ENCODE data around the gene TRIM62.

Gene TRIM62

GRCh38 chr1:33118274-33118673 is 63.6 kb downstream of the TRIM62 start:
- H3K4me3 ChIP-seq (ENCODE audit: low read depth in 1 of 2, low read length in 2 of 2), result no peak overlapping the region
- no peaks in the 10 kb centered on the region for H3K79me2 ChIP-seq (ENCODE audit: insufficient read depth, low read length)
- no peaks in the 10 kb centered on the region for H4K20me1 ChIP-seq (ENCODE audit: insufficient read depth, low read length)
- H3K9me3 ChIP-seq (ENCODE audit: insufficient read depth, low read length, severe bottlenecking), result no peaks in the 10 kb centered on the region
- ATAC-seq (ENCODE audit: insufficient read depth, low read depth) (no peak), DNase-seq (no peak)
- no peak overlapping the region for H3K4me2 ChIP-seq (ENCODE audit: insufficient read depth, low read length)
- no peaks in the 10 kb centered on the region for H3K4me1 ChIP-seq (ENCODE audit: insufficient read depth, low read length)
- TF ChIP-seq CTCF (IDR thresholded peaks at IDR 0.05; ENCODE audit: borderline replicate concordance, extremely low read depth, low read length, poor library complexity, severe bottlenecking) (no peak), EZH2 (IDR thresholded peaks at IDR 0.05; ENCODE audit: borderline replicate concordance, low read depth, low read length, severe bottlenecking) (no peak)
- H3K27ac ChIP-seq (ENCODE audit: low read length), result no peak overlapping the region
- no peaks in the 10 kb centered on the region for H3K27me3 ChIP-seq (ENCODE audit: insufficient read depth, low read length, poor library complexity)
- no peaks in the 10 kb centered on the region for H3K36me3 ChIP-seq (ENCODE audit: insufficient read depth, low read length)
- no peak overlapping the region for H2AFZ ChIP-seq (ENCODE audit: low read depth, low read length)
- no peak overlapping the region for H3K9ac ChIP-seq (ENCODE audit: low read depth, low read length)

GRCh38 chr1:33117440-33118085 is 64.3 kb downstream of the TRIM62 start:
- no peak for TF ChIP-seq CTCF (IDR thresholded peaks at IDR 0.05; ENCODE audit: borderline replicate concordance, extremely low read depth, low read length, poor library complexity, severe bottlenecking)
- TF ChIP-seq EZH2 (IDR thresholded peaks at IDR 0.05; ENCODE audit: borderline replicate concordance, low read depth, low read length, severe bottlenecking), result no peak
- Histone ChIP-seq H3K4me3 (ENCODE audit: low read depth in 1 of 2, low read length in 2 of 2) (no peak overlapping the region), H3K4me1 (ENCODE audit: insufficient read depth, low read length) (no peaks in the 10 kb centered on the region), H3K27me3 (ENCODE audit: insufficient read depth, low read length, poor library complexity) (no peaks in the 10 kb centered on the region), H3K79me2 (ENCODE audit: insufficient read depth, low read length) (no peaks in the 10 kb centered on the region), H3K9ac (ENCODE audit: low read depth, low read length) (no peak overlapping the region), H4K20me1 (ENCODE audit: insufficient read depth, low read length) (no peaks in the 10 kb centered on the region), H3K27ac (ENCODE audit: low read length) (no peak overlapping the region), H3K36me3 (ENCODE audit: insufficient read depth, low read length) (no peaks in the 10 kb centered on the region), H2AFZ (ENCODE audit: low read depth, low read length) (no peak overlapping the region), H3K9me3 (ENCODE audit: insufficient read depth, low read length, severe bottlenecking) (no peaks in the 10 kb centered on the region), H3K4me2 (ENCODE audit: insufficient read depth, low read length) (no peak overlapping the region)
- DNase-seq (no peak), ATAC-seq (ENCODE audit: insufficient read depth, low read depth) (no peak)

GRCh38 chr1:33111965-33112364 is 69.9 kb downstream of the TRIM62 start:
- Histone ChIP-seq H3K79me2 (ENCODE audit: insufficient read depth, low read length) (no peaks in the 10 kb centered on the region), H3K4me1 (ENCODE audit: insufficient read depth, low read length) (no peaks in the 10 kb centered on the region), H4K20me1 (ENCODE audit: insufficient read depth, low read length) (no peaks in the 10 kb centered on the region), H2AFZ (ENCODE audit: low read depth, low read length) (no peak overlapping the region), H3K36me3 (ENCODE audit: insufficient read depth, low read length) (no peaks in the 10 kb centered on the region), H3K27me3 (ENCODE audit: insufficient read depth, low read length, poor library complexity) (no peaks in the 10 kb centered on the region), H3K27ac (ENCODE audit: low read length) (no peak overlapping the region), H3K9ac (ENCODE audit: low read depth, low read length) (no peak overlapping the region), H3K9me3 (ENCODE audit: insufficient read depth, low read length, severe bottlenecking) (peaks cover 4% of the 10 kb centered on the region), H3K4me2 (ENCODE audit: insufficient read depth, low read length) (no peak overlapping the region), H3K4me3 (ENCODE audit: low read depth in 1 of 2, low read length in 2 of 2) (no peak overlapping the region)
- ATAC-seq (ENCODE audit: insufficient read depth, low read depth), result peak; percentile 52; the same call in 1 of the 3 replicates
- no peak for DNase-seq
- TF ChIP-seq CTCF (IDR thresholded peaks at IDR 0.05; ENCODE audit: borderline replicate concordance, extremely low read depth, low read length, poor library complexity, severe bottlenecking) (peak; percentile 64), EZH2 (IDR thresholded peaks at IDR 0.05; ENCODE audit: borderline replicate concordance, low read depth, low read length, severe bottlenecking) (no peak)

All from DND-41 (cell line).